SK-N-SH treated with all-trans-retinoic acid at 6 μM for 48 hours (cell line): ENCODE results near the gene IPPK.

ENCODE experiments used
- ISL1 ChIP-seq: fragments of 250-450 bp; sonication (Bioruptor Pico); IDR thresholded peaks from 2 replicates; pipeline ENCODE4 v2.1.2; 2022; ENCODE audit warnings: mild to moderate bottlenecking, moderate library complexity
- OSR1 ChIP-seq: fragments of 250-450 bp; sonication (Bioruptor Pico); IDR thresholded peaks from 2 replicates; pipeline ENCODE4 v1.8.0; 2022; ENCODE audit warnings: moderate library complexity, mild to moderate bottlenecking, inconsistent platforms
- PPARA ChIP-seq: fragments of 250-450 bp; sonication (Bioruptor Pico); IDR thresholded peaks from 2 replicates; pipeline ENCODE4 v1.5.0; 2020; ENCODE audit warnings: mild to moderate bottlenecking, borderline replicate concordance
- RARB ChIP-seq: fragments of 250-450 bp; sonication (Bioruptor Pico); IDR thresholded peaks from 2 replicates; pipeline ENCODE4 v1.8.0; 2021; ENCODE audit warnings: mild to moderate bottlenecking, moderate library complexity
- TCF4 ChIP-seq: fragments of 250-450 bp; sonication (Bioruptor Pico); IDR thresholded peaks from 2 replicates; pipeline ENCODE4 v1.8.0; 2021; ENCODE audit warnings: mild to moderate bottlenecking, moderate library complexity, borderline replicate concordance
- TF ChIP-seq, protein P1 (sequence below): fragments of 250-450 bp; sonication (Bioruptor Pico); IDR thresholded peaks from 2 replicates; pipeline ENCODE4 v1.8.0; 2020; ENCODE audit warnings: mild to moderate bottlenecking, moderate library complexity, borderline replicate concordance
- TF ChIP-seq, protein P2 (sequence below): fragments of 250-450 bp; sonication (Bioruptor Pico); IDR thresholded peaks from 2 replicates; pipeline ENCODE4 v1.5.0; 2020; ENCODE audit warnings: mild to moderate bottlenecking, moderate library complexity
- TF ChIP-seq, protein P3 (sequence below): fragments of 250-450 bp; sonication (Bioruptor Pico); IDR thresholded peaks from 2 replicates; pipeline ENCODE4 v1.8.0; 2021; ENCODE audit warnings: low read depth, mild to moderate bottlenecking, moderate library complexity, borderline replicate concordance
- TF ChIP-seq, protein P4 (sequence below): fragments of 250-450 bp; sonication (Bioruptor Pico); IDR thresholded peaks from 2 replicates; pipeline ENCODE4 v1.5.1; 2020; ENCODE audit warnings: low read depth, mild to moderate bottlenecking, moderate library complexity

DNA sequence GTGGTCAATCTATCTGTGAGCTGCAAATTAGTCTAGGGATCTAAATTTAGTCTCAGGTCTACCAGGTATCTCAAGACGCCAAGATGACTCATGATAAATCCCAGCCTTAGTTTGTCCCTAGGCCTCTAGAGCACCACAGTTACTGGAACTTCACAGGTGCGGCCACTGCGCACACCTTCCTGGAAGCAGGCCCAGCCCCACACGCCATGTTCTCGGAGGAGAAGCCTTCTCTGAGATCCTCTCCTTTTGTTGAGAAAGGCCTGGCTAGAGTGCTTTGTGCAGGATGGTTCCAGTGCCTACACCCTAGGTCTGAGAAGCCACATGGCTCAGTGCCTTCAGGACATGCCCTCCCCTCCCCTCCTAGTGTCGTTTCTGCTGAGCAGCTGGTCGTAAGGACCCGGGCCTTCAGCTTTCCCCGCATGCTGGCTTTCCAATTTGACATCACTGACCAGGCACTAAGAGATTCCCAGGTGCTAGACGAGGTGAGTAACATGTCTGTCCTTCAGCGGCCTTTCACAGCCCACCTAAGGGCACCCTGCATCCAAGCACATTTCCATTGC is 51.9 kb downstream of the IPPK start:
- no peak for TF ChIP-seq ISL1 (CRISPR knock-in tag)
- no peak for TF ChIP-seq TCF4
- TF ChIP-seq, protein P1, sequence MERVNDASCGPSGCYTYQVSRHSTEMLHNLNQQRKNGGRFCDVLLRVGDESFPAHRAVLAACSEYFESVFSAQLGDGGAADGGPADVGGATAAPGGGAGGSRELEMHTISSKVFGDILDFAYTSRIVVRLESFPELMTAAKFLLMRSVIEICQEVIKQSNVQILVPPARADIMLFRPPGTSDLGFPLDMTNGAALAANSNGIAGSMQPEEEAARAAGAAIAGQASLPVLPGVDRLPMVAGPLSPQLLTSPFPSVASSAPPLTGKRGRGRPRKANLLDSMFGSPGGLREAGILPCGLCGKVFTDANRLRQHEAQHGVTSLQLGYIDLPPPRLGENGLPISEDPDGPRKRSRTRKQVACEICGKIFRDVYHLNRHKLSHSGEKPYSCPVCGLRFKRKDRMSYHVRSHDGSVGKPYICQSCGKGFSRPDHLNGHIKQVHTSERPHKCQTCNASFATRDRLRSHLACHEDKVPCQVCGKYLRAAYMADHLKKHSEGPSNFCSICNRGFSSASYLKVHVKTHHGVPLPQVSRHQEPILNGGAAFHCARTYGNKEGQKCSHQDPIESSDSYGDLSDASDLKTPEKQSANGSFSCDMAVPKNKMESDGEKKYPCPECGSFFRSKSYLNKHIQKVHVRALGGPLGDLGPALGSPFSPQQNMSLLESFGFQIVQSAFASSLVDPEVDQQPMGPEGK (CRISPR knock-in tag), result no peak
- TF ChIP-seq, protein P2, sequence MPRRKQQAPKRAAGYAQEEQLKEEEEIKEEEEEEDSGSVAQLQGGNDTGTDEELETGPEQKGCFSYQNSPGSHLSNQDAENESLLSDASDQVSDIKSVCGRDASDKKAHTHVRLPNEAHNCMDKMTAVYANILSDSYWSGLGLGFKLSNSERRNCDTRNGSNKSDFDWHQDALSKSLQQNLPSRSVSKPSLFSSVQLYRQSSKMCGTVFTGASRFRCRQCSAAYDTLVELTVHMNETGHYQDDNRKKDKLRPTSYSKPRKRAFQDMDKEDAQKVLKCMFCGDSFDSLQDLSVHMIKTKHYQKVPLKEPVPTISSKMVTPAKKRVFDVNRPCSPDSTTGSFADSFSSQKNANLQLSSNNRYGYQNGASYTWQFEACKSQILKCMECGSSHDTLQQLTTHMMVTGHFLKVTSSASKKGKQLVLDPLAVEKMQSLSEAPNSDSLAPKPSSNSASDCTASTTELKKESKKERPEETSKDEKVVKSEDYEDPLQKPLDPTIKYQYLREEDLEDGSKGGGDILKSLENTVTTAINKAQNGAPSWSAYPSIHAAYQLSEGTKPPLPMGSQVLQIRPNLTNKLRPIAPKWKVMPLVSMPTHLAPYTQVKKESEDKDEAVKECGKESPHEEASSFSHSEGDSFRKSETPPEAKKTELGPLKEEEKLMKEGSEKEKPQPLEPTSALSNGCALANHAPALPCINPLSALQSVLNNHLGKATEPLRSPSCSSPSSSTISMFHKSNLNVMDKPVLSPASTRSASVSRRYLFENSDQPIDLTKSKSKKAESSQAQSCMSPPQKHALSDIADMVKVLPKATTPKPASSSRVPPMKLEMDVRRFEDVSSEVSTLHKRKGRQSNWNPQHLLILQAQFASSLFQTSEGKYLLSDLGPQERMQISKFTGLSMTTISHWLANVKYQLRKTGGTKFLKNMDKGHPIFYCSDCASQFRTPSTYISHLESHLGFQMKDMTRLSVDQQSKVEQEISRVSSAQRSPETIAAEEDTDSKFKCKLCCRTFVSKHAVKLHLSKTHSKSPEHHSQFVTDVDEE, result no peak
- TF ChIP-seq, protein P3, sequence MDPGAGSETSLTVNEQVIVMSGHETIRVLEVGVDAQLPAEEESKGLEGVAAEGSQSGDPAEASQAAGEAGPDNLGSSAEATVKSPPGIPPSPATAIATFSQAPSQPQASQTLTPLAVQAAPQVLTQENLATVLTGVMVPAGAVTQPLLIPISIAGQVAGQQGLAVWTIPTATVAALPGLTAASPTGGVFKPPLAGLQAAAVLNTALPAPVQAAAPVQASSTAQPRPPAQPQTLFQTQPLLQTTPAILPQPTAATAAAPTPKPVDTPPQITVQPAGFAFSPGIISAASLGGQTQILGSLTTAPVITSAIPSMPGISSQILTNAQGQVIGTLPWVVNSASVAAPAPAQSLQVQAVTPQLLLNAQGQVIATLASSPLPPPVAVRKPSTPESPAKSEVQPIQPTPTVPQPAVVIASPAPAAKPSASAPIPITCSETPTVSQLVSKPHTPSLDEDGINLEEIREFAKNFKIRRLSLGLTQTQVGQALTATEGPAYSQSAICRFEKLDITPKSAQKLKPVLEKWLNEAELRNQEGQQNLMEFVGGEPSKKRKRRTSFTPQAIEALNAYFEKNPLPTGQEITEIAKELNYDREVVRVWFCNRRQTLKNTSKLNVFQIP (CRISPR knock-in tag), result no peak
- TF ChIP-seq PPARA, result no peak
- TF ChIP-seq RARB (CRISPR knock-in tag), result no peak
- TF ChIP-seq, protein P4, sequence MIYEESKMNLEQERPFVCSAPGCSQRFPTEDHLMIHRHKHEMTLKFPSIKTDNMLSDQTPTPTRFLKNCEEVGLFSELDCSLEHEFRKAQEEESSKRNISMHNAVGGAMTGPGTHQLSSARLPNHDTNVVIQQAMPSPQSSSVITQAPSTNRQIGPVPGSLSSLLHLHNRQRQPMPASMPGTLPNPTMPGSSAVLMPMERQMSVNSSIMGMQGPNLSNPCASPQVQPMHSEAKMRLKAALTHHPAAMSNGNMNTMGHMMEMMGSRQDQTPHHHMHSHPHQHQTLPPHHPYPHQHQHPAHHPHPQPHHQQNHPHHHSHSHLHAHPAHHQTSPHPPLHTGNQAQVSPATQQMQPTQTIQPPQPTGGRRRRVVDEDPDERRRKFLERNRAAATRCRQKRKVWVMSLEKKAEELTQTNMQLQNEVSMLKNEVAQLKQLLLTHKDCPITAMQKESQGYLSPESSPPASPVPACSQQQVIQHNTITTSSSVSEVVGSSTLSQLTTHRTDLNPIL (CRISPR knock-in tag), result no peak
- no peak for TF ChIP-seq OSR1
